PC-9 (cell line): Measurements from ENCODE around the gene ZNF580. TPM values are rescaled to one million over a fixed set of nuclear protein-coding genes. Genes with fewer than 3 reads are reported as not detected.
A peak's percentile ranks its signal among the peaks of the same experiment; 100 is the strongest.

ENCODE experiments used
- BruUV-seq: library from RNA; stranded (reverse); fragments of 400-500 nt; replicated peaks from 2 replicates; lab custom pipeline; 2021; lab: Mats Ljungman, UMichigan
- CTCF ChIA-PET: fragments of 300-600 bp; sonication (Branson Sonifier 250); formaldehyde crosslinking; loops from one replicate; lab custom pipeline; 2022; ENCODE audit warnings: antibody characterized with exemption; lab: Charles Lee
- POLR2A ChIA-PET: fragments of 300-600 bp; sonication (Branson Sonifier 250); formaldehyde crosslinking; loops from one replicate; lab custom pipeline; 2022; ENCODE audit warnings: antibody characterized with exemption; ENCODE audit not compliant: unreplicated experiment; lab: Charles Lee
- DNase-seq, 2 experiments: peaks; one replicate each; pipeline versions ENCODE4 v3.0.0 to v3.0.0-alpha.2; 2015 to 2022; ENCODE audit warnings: mixed read lengths in 1 of 2
- H2AFZ ChIP-seq: fragments of 200-600 bp; sonication (generic); 2 replicates; pipeline ENCODE4 v1.8.1; 2017; ENCODE audit warnings: antibody characterized with exemption
- H3F3A ChIP-seq: fragments of 200-600 bp; sonication (generic); 2 replicates; pipeline ENCODE4 v1.8.1; 2017; ENCODE audit warnings: antibody characterized with exemption, mild to moderate bottlenecking, low read depth; ENCODE audit not compliant: insufficient read depth
- H3K27ac ChIP-seq: fragments of 200-600 bp; sonication (generic); 2 replicates; pipeline ENCODE4 v1.6.1; 2016; ENCODE audit warnings: mixed run types
- H3K27me3 ChIP-seq: fragments of 200-600 bp; sonication (generic); 2 replicates; pipeline ENCODE4 v1.6.1; 2016; ENCODE audit warnings: low read depth, mixed run types; ENCODE audit not compliant: insufficient read depth
- H3K36me3 ChIP-seq: fragments of 200-600 bp; sonication (generic); 2 replicates; pipeline ENCODE4 v1.6.1; 2016; ENCODE audit warnings: low read depth, mixed run types
- H3K4me1 ChIP-seq: fragments of 200-600 bp; sonication (generic); replicated peaks from 2 replicates; pipeline ENCODE4 v1.6.1; 2016; ENCODE audit warnings: mixed run types; ENCODE audit not compliant: insufficient read depth
- H3K4me2 ChIP-seq: fragments of 200-600 bp; sonication (generic); 2 replicates; pipeline ENCODE4 v1.6.1; 2017; ENCODE audit warnings: mixed run types
- H3K4me3 ChIP-seq: fragments of 200-600 bp; sonication (generic); 2 replicates; pipeline ENCODE4 v1.6.1; 2016; ENCODE audit warnings: mixed run types
- H3K79me2 ChIP-seq: fragments of 200-600 bp; sonication (generic); 2 replicates; pipeline ENCODE4 v1.6.1; 2017; ENCODE audit warnings: low read depth, mixed run types
- H3K9me2 ChIP-seq: fragments of 200-600 bp; sonication (generic); 2 replicates; pipeline ENCODE4 v1.8.1; 2017; ENCODE audit warnings: mild to moderate bottlenecking; ENCODE audit not compliant: insufficient read depth
- H3K9me3 ChIP-seq: fragments of 200-600 bp; sonication (generic); 2 replicates; pipeline ENCODE4 v1.8.1; 2016; ENCODE audit warnings: low read depth; ENCODE audit not compliant: insufficient read depth
- H4K20me1 ChIP-seq: fragments of 200-600 bp; sonication (generic); 2 replicates; pipeline ENCODE4 v1.8.1; 2017; ENCODE audit not compliant: insufficient read depth
- CTCF ChIP-seq: fragments of 200-600 bp; sonication (generic); conservative IDR thresholded peaks from 2 replicates; pipeline ENCODE4 v1.6.1; 2017; ENCODE audit warnings: mixed run types, antibody characterized with exemption, mild to moderate bottlenecking, moderate library complexity
- EZH2 ChIP-seq: fragments of 200-600 bp; sonication (generic); IDR thresholded peaks from 2 replicates; pipeline ENCODE4 v1.8.0; 2017; ENCODE audit warnings: antibody characterized with exemption, low read depth
- intact Hi-C: fragments of 100-400 bp; cut with micrococcal nuclease; formaldehyde crosslinking; loops from one replicate; pipeline ENCODE4 v1.10.0; 2022; ENCODE audit not compliant: unreplicated experiment
- total RNA-seq: library from RNA; stranded (reverse); gene quantifications from 2 replicates; pipeline ENCODE4 v1.2.3, GENCODE V29; 2021

Gene ZNF580
- total RNA-seq, 1 experiment from 2014 or later: 56.6 TPM

- peaks cover 24% of the 10 kb centered on the region for H4K20me1 ChIP-seq
- CTCF ChIA-PET: interaction anchor here (0.6 kb wide), 1 partner anchor 50 kb away, joined by 4 read pairs; no protein-coding TSS in a partner anchor
These were observed 37.1 kb upstream of the ZNF580 start for GRCh38 chr19:55603581-55604292.

GRCh38 chr19:55605207-55605636 lies 35.6 kb upstream of the ZNF580 start:
- Histone ChIP-seq H3K4me1 (peaks cover 29% of the 10 kb centered on the region), H3K27ac (peak overlapping the region; percentile 66), H3K9me2 (no peaks in the 10 kb centered on the region), H3K4me3 (peak overlapping the region; percentile 79), H3K36me3 (peaks cover 12% of the 10 kb centered on the region; the same call in 1 of the 2 replicates), H2AFZ (peak overlapping the region; percentile 71), H3F3A (peaks cover 46% of the 10 kb centered on the region), H3K79me2 (peaks cover 51% of the 10 kb centered on the region), H3K4me2 (peak overlapping the region; percentile 93), H4K20me1 (peaks cover 34% of the 10 kb centered on the region), H3K9me3 (no peaks in the 10 kb centered on the region), H3K27me3 (no peaks in the 10 kb centered on the region)
- BruUV-seq: no TSS peak
- intact Hi-C loops: loop anchor here (1.0 to 2.0 kb wide), 4 partner anchors 18 to 128 kb away; partner anchors contain the start of genes ZNF628 and ZNF784
- POLR2A ChIA-PET: interaction anchor here (0.5 to 1.1 kb wide), 7 partner anchors 11 to 1468 kb away, joined by 3 to 14 read pairs (median 5); partner anchors contain the start of genes CNOT3, HSPBP1, ISOC2 and ZNF628
- TF ChIP-seq EZH2 (no peak), CTCF (no peak)
- DNase-seq: peak; percentile 93 to 100
- CTCF ChIA-PET: interaction anchor here (0.6 to 0.7 kb wide), 3 partner anchors 22 to 1125 kb away, joined by 3 to 4 read pairs (median 3); no protein-coding TSS in a partner anchor

More at GRCh38 chr19:55603581-55604292, 37.1 kb upstream of the ZNF580 start:
- Histone ChIP-seq H3K36me3 (peaks cover 4% of the 10 kb centered on the region; the same call in 1 of the 2 replicates), H3K9me3 (no peaks in the 10 kb centered on the region), H2AFZ (peak overlapping the region; percentile 71; the same call in 1 of the 2 replicates), H3K4me3 (peak overlapping the region; percentile 79; the same call in 1 of the 2 replicates), H3K9me2 (no peaks in the 10 kb centered on the region), H3K27me3 (no peaks in the 10 kb centered on the region), H3K79me2 (peaks cover 43% of the 10 kb centered on the region), H3K4me1 (peaks cover 29% of the 10 kb centered on the region), H3F3A (peaks cover 39% of the 10 kb centered on the region), H3K27ac (peak overlapping the region; percentile 66), H3K4me2 (peak overlapping the region; percentile 93)
- intact Hi-C loops: loop anchor here (2.0 kb wide), 1 partner anchor 127 kb away; the partner anchor contains the start of gene ZNF628
- peak in 1 of 2 experiments; percentile 28 for DNase-seq
- TF ChIP-seq CTCF (no peak), EZH2 (no peak)
- BruUV-seq: no TSS peak
- POLR2A ChIA-PET: interaction anchor here (0.7 to 1.1 kb wide), 3 partner anchors 94 to 142 kb away, joined by 4 to 8 read pairs (median 5); partner anchors contain the start of gene ISOC2
